IgD-negative memory B cell (primary cell): ENCODE results near the gene COMMD10. TPM values are rescaled to one million over a fixed set of nuclear protein-coding genes. Genes with fewer than 3 reads are reported as not detected.
"Not testable (repeated sequence)": the region's sequence is repeated elsewhere in the genome, so short reads cannot be mapped to it uniquely, and the experiment has no call there.

ENCODE experiments used
- H3K27ac Mint-ChIP-seq, 3 donors: one replicate each; pipeline ENCODE4 v1.8.0; 2020 to 2022; ENCODE audit warnings: mild to moderate bottlenecking in 3 of 3, mixed read lengths in 3 of 3, moderate library complexity in 1 of 3
- H3K27me3 Mint-ChIP-seq: one replicate; pipeline ENCODE4 v1.8.0; 2021; ENCODE audit warnings: mixed read lengths
- H3K36me3 Mint-ChIP-seq: one replicate; pipeline ENCODE4 v1.8.0; 2020; ENCODE audit warnings: mild to moderate bottlenecking, mixed read lengths
- H3K4me1 Mint-ChIP-seq, 3 donors: one replicate each; pipeline ENCODE4 v1.8.0; 2020 to 2022; ENCODE audit warnings: mixed read lengths in 3 of 3, mild to moderate bottlenecking in 1 of 3
- H3K4me3 Mint-ChIP-seq, 4 donors: one replicate each; pipeline ENCODE4 v1.8.0; 2020 to 2022; ENCODE audit warnings: mild to moderate bottlenecking in 4 of 4, mixed read lengths in 4 of 4, moderate library complexity in 3 of 4
- H3K9me3 Mint-ChIP-seq, 3 donors: one replicate each; pipeline ENCODE4 v1.8.0; 2020 to 2021; ENCODE audit warnings: mixed read lengths in 3 of 3, mild to moderate bottlenecking in 1 of 3
- polyA plus RNA-seq: library from polyadenylated mRNA; unstranded; fragments of 300-500 nt; fragmentation: Illumina TruSeq; gene quantifications from one replicate; pipeline ENCODE4 v1.2.3, GENCODE V29; 2021

The COMMD10 gene
- polyA plus RNA-seq, 1 donor from 2014 or later = 39.4 TPM

DNA sequence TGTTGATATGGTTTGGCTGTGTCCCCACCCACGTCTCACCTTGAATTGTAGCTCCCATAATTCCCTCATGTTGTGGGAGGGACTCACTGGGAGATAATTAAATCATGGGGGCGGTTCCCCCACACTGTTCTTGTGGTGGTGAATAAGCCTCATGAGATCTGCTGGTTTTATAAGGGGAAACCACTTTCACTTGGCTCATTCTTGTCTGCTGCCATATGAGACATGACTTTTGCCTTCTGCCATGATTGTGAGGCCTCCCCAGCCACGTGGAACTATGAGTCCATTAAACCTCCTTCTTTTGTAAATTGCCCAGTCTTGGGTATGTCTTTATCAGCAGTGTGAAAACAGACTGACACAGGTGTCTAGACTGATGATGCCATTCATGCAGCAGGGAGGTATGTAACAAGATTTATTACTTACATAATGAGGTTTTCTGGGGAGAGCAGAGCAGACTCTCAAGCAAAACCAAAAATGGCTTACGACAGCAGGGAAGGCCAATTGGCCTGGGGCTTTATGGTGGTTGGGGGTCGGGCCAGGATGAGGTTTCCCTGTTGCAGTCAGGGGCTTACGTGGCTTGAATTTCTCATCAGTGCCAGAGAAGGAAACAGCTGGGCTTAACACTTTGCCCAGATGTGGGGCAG lies 9.5 kb upstream of the COMMD10 start:
- Mint-ChIP-seq H3K27ac (peak overlapping the region in 2 of 3 donors; percentile 29 to 78), H3K27me3 (no peaks in the 10 kb centered on the region), H3K4me3 (peak overlapping the region in 3 of 4 donors; percentile 47 to 62 (median 50))

DNA sequence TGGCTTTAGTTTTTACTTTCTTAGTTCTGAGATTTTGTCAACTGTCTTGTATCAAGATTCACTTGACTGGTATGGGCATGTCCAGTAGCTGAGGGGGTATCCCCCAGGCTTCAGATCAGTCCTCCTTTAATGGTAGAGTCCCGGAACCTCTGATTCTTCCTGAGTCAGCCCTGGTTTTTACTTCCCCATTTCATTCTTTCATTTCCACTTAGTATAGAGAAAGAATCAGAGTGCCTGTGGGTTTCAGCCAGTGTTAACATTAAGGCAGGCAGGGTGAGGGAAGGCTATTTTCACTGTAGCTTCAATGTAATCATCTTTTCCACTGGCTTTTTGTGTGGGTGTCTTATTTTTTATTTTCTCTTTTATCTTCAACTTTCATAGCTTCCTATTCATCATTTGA lies 8.3 kb upstream of the COMMD10 start:
- Mint-ChIP-seq H3K27ac (peak overlapping the region; percentile 11 to 76 (median 20)), H3K36me3 (peaks cover 2% of the 10 kb centered on the region), H3K27me3 (no peaks in the 10 kb centered on the region), H3K4me3 (peak overlapping the region in 2 of 4 donors; percentile 55 to 80), H3K9me3 (peaks cover 0 to 3% (median 0%) of the 10 kb centered on the region in 3 donors), H3K4me1 (peaks cover 22 to 23% (median 23%) of the 10 kb centered on the region in 3 donors)

More for the DNA sequence above, 9.5 kb upstream of the COMMD10 start:
- Mint-ChIP-seq H3K4me1 (peaks cover 22 to 23% (median 22%) of the 10 kb centered on the region in 3 donors), H3K36me3 (no peaks in the 10 kb centered on the region), H3K9me3 (peaks cover 0 to 3% (median 0%) of the 10 kb centered on the region in 3 donors)

DNA sequence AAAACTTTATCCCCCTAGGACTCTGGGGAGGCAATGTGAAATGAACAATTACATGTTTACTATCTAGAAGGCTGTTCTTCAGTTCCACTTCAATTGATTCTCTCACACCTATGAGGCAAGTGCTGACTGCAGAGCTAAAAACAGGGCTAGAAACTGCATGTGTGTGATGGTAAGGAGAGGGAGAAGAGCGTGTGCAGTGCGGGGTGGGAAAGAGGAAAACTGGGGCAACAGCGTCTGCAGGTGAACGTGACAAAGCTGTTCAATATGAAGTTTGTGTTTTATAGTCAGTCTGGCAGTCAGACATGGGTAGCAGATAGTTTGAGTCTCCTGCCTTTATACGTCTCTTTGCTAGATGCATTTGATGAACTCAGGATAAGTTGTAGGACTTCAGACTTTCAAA lies 6.6 kb upstream of the COMMD10 start:
- no peaks in the 10 kb centered on the region for H3K27me3 Mint-ChIP-seq
- H3K4me1 Mint-ChIP-seq = peaks cover 31 to 32% (median 31%) of the 10 kb centered on the region in 3 donors
- no peak overlapping the region for H3K4me3 Mint-ChIP-seq
- peaks cover 2% of the 10 kb centered on the region for H3K36me3 Mint-ChIP-seq
- no peak overlapping the region for H3K27ac Mint-ChIP-seq
- H3K9me3 Mint-ChIP-seq = peaks cover 0 to 3% (median 0%) of the 10 kb centered on the region in 3 donors

DNA sequence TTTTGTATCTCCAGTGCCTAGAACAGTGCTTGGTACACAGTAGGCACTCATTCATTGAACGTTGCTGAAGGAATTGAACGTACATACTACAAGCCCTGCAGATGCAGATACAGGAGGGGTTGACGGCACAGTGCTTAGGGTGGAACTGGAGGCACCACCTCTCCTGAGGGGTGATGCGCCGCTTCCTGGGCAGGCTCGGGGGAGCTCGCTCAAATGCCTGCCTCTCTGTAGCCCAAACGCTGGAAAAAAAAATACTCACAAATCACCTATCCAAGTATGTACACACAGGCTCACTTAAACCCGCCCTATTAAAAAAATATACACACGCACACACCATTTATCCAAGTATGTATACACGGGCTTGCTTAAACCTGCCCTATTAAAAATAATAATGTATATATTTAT lies 536 bp upstream of the COMMD10 start:
- Mint-ChIP-seq H3K27me3 (no peaks in the 10 kb centered on the region), H3K36me3 (peaks cover 5% of the 10 kb centered on the region), H3K9me3 (no peaks in the 10 kb centered on the region), H3K4me3 (peak overlapping the region; percentile 88 to 98 (median 92)), H3K4me1 (peaks cover 27 to 31% (median 31%) of the 10 kb centered on the region in 3 donors), H3K27ac (peak overlapping the region; percentile 90 to 100 (median 94))

DNA sequence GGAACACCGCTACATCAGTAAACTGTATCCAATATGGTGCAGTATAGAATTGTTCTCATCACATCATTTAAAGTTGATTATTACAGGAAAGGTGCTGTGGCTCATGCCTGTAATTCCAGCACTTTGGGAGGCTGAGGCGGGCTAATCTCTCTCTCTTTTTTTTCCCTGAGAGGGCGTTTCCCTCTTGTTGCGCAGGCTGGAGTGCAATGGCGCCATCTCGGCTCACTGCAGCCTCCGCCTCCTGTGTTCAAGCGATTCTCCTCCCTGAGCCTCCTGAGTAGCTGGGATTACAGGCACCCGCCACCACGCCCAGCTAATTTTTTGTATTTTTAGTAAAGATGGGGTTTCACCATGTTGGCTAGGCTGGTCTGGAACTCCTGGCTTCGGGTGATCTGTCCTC lies 1.5 kb downstream of the COMMD10 start:
- not testable (repeated sequence) for H3K9me3 Mint-ChIP-seq, H3K27me3 Mint-ChIP-seq, H3K36me3 Mint-ChIP-seq
- H3K4me3 Mint-ChIP-seq = peak overlapping the region in 3 of 4 donors; percentile 59 to 93 (median 88)
- H3K4me1 Mint-ChIP-seq = peaks cover 29 to 35% (median 31%) of the 10 kb centered on the region in 3 donors
- peak overlapping the region in 2 of 3 donors; percentile 90 to 100 for H3K27ac Mint-ChIP-seq

DNA sequence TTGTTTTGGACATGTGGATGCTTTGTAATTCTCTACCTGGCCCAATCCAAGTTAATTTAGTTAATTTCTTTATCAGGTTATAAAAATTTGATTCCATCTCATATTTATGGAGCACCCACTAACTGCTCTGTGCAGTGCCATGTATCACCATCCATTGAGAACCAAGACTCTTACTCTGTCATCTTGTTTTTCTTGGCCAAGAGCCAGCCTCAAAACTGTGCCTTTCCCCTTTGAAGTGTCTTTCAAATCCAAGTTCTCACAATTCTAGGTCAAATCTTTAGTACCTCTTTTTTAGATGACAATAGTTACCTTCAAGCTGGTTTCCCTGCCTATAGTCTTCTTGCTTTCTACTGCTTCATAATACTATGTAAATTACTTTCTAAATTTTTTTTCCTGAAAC lies 3.2 kb downstream of the COMMD10 start:
- Mint-ChIP-seq H3K4me3 (peak overlapping the region in 1 of 4 donors; percentile 58), H3K36me3 (peaks cover 8% of the 10 kb centered on the region), H3K27me3 (no peaks in the 10 kb centered on the region), H3K27ac (peak overlapping the region in 2 of 3 donors; percentile 55 to 90), H3K4me1 (peaks cover 19 to 27% (median 25%) of the 10 kb centered on the region in 3 donors), H3K9me3 (no peaks in the 10 kb centered on the region)

DNA sequence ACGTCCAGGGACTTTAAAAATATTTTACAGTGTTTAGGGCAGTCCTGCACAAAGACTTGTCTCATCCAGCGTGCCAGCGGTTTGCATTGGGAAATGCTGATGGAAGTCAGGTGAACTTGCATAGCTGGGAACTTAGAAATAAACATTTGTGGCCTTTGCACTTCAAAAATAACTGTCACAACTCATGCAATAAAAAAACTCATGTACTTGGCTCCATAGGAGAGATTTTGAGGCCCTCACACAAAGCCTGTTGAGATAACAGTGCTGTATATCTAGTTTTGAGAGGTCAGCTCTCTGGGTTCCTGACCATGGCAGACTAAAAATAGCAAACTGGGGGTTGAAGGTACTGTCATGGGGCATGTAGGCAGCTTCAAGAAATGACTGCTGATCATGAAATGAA lies 5.5 kb downstream of the COMMD10 start:
- peaks cover 12 to 21% (median 14%) of the 10 kb centered on the region in 3 donors for H3K4me1 Mint-ChIP-seq
- peaks cover 17% of the 10 kb centered on the region for H3K36me3 Mint-ChIP-seq
- no peak overlapping the region for H3K4me3 Mint-ChIP-seq
- H3K27ac Mint-ChIP-seq = no peak overlapping the region
- H3K27me3 Mint-ChIP-seq = no peaks in the 10 kb centered on the region
- H3K9me3 Mint-ChIP-seq = no peaks in the 10 kb centered on the region

DNA sequence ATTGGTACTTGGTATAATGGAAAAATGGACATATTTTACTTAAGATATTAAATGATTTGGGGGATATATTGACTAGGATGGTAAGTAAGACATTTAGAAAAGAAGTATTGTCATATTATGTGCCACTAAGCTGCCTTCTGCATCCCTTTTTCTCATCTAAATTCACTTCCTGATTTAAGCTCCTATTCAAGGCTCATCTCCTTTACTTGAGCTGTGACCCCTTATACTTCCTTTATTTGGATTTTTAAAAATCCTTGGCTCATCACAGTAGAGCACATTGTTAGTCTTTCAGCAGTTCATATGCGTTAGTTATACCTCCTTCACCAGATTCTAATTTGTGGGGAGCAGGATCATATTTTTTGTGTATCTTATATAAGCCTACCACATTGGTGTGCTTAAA lies 6.6 kb downstream of the COMMD10 start:
- H3K4me3 Mint-ChIP-seq = no peak overlapping the region
- H3K9me3 Mint-ChIP-seq = no peaks in the 10 kb centered on the region
- peaks cover 17% of the 10 kb centered on the region for H3K36me3 Mint-ChIP-seq
- H3K27me3 Mint-ChIP-seq = no peaks in the 10 kb centered on the region
- H3K4me1 Mint-ChIP-seq = peaks cover 7 to 14% (median 13%) of the 10 kb centered on the region in 3 donors
- no peak overlapping the region for H3K27ac Mint-ChIP-seq

DNA sequence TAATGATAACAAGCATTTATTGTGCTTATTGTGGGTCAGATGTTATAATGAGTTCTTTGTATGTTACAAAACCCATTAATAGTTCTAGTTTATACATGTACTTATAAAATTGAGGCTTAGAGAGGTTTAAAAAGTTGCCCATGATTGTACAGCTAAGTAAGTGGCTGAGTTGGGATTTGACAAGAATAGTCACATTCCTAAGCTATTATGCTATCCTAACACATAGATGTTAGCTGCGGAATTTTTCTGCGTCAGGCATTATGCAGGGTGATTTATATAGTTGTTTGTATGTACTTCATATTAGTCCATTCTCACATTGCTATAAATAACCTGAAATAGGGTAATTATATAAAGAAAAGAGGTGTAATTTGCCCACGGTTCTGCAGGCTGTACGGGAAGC lies 12.5 kb downstream of the COMMD10 start:
- Mint-ChIP-seq H3K4me3 (no peak overlapping the region), H3K27ac (no peak overlapping the region), H3K27me3 (no peaks in the 10 kb centered on the region), H3K36me3 (peaks cover 25% of the 10 kb centered on the region), H3K4me1 (peaks cover 4% of the 10 kb centered on the region in 3 donors), H3K9me3 (no peaks in the 10 kb centered on the region)

DNA sequence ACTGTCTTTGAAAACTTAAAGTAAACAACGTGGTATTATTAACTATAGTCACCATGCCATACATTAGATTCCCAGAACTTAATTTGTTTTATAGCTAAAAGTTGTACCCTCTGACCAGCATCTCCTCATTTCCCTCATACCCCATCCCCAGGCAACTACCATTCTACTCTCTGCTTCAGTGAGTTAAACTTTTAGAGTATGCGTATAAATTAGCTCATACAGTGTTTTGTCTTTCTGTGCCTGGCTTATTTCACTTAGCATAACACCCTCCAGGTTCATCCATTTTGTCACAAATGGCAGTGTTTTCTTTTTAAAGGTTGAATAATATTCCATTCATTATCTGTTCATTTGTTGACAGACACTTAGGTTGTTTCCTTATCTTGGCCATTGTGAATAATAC lies 14.2 kb downstream of the COMMD10 start:
- H3K36me3 Mint-ChIP-seq = peaks cover 26% of the 10 kb centered on the region
- H3K27me3 Mint-ChIP-seq = no peaks in the 10 kb centered on the region
- H3K4me3 Mint-ChIP-seq = no peak overlapping the region
- H3K4me1 Mint-ChIP-seq = peaks cover 6 to 11% (median 8%) of the 10 kb centered on the region in 3 donors
- no peaks in the 10 kb centered on the region for H3K9me3 Mint-ChIP-seq
- peak overlapping the region in 1 of 3 donors; percentile 41 for H3K27ac Mint-ChIP-seq

DNA sequence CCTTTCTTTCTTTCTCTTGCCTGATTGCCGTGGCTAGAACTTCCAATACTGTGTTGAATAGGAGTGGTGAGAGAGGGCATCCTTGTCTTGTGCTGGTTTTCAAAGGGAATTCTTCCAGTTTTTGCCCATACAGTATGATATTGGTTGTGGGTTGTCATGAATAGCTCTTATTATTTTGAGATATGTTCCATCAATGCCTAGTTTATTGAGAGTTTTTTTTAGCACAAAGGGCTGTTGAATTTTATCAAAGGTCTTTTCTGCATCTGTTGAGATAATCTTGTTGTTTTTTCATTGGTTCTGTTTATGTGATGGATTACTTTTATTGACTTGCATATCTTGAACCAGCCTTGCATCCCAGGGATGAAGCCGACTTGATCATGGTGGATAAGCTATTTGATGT lies 20.1 kb downstream of the COMMD10 start:
- H3K27ac Mint-ChIP-seq = peak overlapping the region in 1 of 3 donors; percentile 28
- H3K9me3 Mint-ChIP-seq, H3K27me3 Mint-ChIP-seq, H3K4me3 Mint-ChIP-seq: not testable (repeated sequence)
- H3K36me3 Mint-ChIP-seq = peaks cover 28% of the 10 kb centered on the region
- H3K4me1 Mint-ChIP-seq = peaks cover 20 to 29% (median 26%) of the 10 kb centered on the region in 3 donors

DNA sequence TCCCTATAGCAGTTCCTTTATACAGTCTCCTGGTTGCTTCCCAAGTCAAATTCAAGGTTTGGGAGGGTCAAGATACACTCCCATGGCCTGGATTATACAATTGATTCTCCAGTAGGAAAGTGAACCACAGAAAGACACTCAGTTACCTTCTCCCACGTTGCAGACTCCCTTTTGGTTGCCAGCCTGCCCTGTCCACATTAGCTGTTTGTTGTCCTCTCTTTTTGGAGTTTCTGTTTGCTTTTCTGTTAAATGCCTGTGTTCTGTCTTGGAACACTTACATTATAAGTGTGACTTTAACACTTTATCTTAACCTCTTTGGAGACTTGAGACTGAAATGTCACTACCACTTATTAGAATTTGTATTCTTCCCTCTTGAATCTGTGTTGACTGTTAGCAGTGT lies 30.3 kb downstream of the COMMD10 start:
- Mint-ChIP-seq H3K4me3 (peak overlapping the region in 1 of 4 donors; percentile 6), H3K27ac (no peak overlapping the region), H3K4me1 (peaks cover 5 to 9% (median 7%) of the 10 kb centered on the region in 3 donors), H3K36me3 (peaks cover 34% of the 10 kb centered on the region), H3K27me3 (no peaks in the 10 kb centered on the region), H3K9me3 (peaks cover 5 to 38% (median 22%) of the 10 kb centered on the region in 3 donors)

DNA sequence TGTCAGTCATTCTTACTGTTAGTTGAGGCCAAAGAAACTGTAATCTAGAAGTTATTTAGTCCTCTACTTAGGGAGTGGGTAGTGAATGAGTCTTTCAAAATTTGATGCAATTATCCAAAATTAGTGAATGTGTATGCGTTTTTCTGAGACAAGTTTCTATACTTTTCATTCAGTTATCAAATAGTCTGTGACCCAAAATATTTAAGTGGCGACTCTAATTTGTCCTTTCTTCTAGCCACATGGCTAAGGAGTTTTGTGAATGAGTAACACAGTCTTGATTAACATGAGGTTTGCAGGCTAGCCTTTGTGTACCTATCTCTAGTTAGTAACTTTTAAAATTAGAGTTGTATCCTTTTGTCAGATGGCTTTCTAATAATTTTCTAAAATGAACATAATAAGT lies 45.6 kb downstream of the COMMD10 start:
- H3K27me3 Mint-ChIP-seq = no peaks in the 10 kb centered on the region
- H3K4me3 Mint-ChIP-seq = no peak overlapping the region
- H3K9me3 Mint-ChIP-seq = no peaks in the 10 kb centered on the region
- no peak overlapping the region for H3K27ac Mint-ChIP-seq
- H3K36me3 Mint-ChIP-seq = peaks cover 3% of the 10 kb centered on the region
- peaks cover 5 to 9% (median 7%) of the 10 kb centered on the region in 3 donors for H3K4me1 Mint-ChIP-seq

DNA sequence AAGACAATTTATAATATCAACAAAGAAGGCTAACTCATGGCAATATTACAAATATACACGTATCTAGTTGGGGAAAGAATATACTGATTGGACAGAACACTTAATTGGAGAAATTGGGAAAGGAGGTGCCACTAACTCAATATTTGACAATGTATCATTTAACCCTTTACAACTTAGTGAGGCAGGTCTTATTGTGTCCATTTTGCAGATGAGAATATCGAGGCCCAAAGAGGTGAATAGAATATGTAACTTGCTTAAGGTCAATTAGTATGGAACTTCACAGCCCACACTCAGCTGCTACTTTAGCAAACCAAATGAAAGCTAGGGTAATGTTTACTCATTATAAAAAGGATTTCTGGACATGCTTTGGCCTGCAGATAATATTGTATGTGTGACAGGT lies 46.2 kb downstream of the COMMD10 start:
- Mint-ChIP-seq H3K27me3 (no peaks in the 10 kb centered on the region), H3K36me3 (peaks cover 3% of the 10 kb centered on the region), H3K9me3 (no peaks in the 10 kb centered on the region), H3K4me1 (peaks cover 8 to 11% (median 11%) of the 10 kb centered on the region in 3 donors), H3K4me3 (no peak overlapping the region), H3K27ac (no peak overlapping the region)

DNA sequence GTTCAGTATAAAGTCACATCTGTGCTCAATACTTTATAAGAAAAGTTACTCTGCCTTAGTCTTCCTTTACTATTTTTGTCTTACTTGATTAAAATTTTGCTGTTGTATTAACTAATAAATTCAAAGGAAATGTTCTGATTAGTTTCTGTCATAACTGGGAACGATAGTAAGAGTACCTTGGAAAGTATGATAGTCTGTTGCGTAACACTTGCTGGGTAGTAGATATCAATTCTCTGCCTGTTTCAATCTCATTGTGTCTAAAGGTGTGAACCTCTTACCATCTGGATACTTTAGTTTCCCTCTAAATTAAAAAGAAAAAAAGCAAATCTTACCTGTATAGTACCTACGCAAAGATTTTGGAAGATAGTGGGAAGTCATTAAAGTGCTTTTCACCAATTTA lies 48.5 kb downstream of the COMMD10 start:
- no peaks in the 10 kb centered on the region for H3K27me3 Mint-ChIP-seq
- H3K9me3 Mint-ChIP-seq = no peaks in the 10 kb centered on the region
- H3K27ac Mint-ChIP-seq = no peak overlapping the region
- peaks cover 3% of the 10 kb centered on the region for H3K36me3 Mint-ChIP-seq
- peaks cover 13 to 21% (median 18%) of the 10 kb centered on the region in 3 donors for H3K4me1 Mint-ChIP-seq
- no peak overlapping the region for H3K4me3 Mint-ChIP-seq

DNA sequence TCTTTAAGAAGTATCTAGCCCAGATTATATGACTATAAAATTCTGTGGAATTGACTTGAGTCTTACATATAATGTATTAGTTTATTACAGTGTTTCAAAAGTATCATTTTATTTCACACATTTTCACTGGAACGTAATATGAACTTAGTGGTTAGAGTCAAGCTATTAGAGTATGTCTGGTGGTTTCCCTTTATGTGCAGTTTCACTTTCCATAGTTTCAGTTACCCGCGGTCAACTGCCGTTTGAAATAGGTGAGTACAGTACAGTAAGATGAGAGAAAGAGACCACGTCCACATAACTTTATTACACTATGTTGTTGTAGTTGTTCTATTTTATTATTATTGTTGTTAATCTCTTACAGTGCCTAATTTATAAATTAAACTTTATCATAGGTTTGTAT lies 50.5 kb downstream of the COMMD10 start:
- Mint-ChIP-seq H3K9me3 (no peaks in the 10 kb centered on the region), H3K27ac (peak overlapping the region in 1 of 3 donors; percentile 9), H3K36me3 (peaks cover 4% of the 10 kb centered on the region), H3K27me3 (no peaks in the 10 kb centered on the region), H3K4me1 (peaks cover 13 to 22% (median 18%) of the 10 kb centered on the region in 3 donors), H3K4me3 (peak overlapping the region in 1 of 4 donors; percentile 51)
